ENCODE measurements around the gene CCNY.

- no peak for TF ChIP-seq CTCF (CRISPR knock-in tag; IDR thresholded peaks at IDR 0.05)
- no peak for TF ChIP-seq BRCA1 (CRISPR knock-in tag; IDR thresholded peaks at IDR 0.05)
- no peak for TF ChIP-seq ZNF7 (CRISPR knock-in tag; IDR thresholded peaks at IDR 0.05)
- TF ChIP-seq HINFP (CRISPR knock-in tag; IDR thresholded peaks at IDR 0.05; ENCODE audit: low read depth) = no peak
- TF ChIP-seq NR2F1 (CRISPR knock-in tag; IDR thresholded peaks at IDR 0.05) = no peak
- TF ChIP-seq ZZZ3 (CRISPR knock-in tag; IDR thresholded peaks at IDR 0.05; ENCODE audit: borderline replicate concordance) = no peak
- no peak for TF ChIP-seq BHLHE40 (IDR thresholded peaks at IDR 0.05; ENCODE audit: low read length)
- no peak for TF ChIP-seq BRD4 (CRISPR knock-in tag; IDR thresholded peaks at IDR 0.05)
- TF ChIP-seq EP300 (IDR thresholded peaks at IDR 0.05; ENCODE audit: low read depth in 2 of 2, low read length in 2 of 2) = no peak
- no peak for TF ChIP-seq EP300 (CRISPR knock-in tag; IDR thresholded peaks at IDR 0.05; ENCODE audit: borderline replicate concordance)
- TF ChIP-seq ZNF121 (CRISPR knock-in tag; IDR thresholded peaks at IDR 0.05) = no peak
- TF ChIP-seq ZFP41 (CRISPR knock-in tag; IDR thresholded peaks at IDR 0.05; ENCODE audit: borderline replicate concordance) = no peak
- no peak for TF ChIP-seq ATF7 (IDR thresholded peaks at IDR 0.05)
- no peak for TF ChIP-seq ATF7 (CRISPR knock-in tag; IDR thresholded peaks at IDR 0.05)
These were observed 83.7 kb downstream of the CCNY start for GRCh38 chr10:35420044-35420443.

Data from HepG2 (cell line).